Immature natural killer cell (primary cell): Measurements from ENCODE around the gene TAF11L5. TPM values are rescaled to one million over a fixed set of nuclear protein-coding genes. Genes with fewer than 3 reads are reported as not detected.
"Not testable (repeated sequence)": the region's sequence is repeated elsewhere in the genome, so short reads cannot be mapped to it uniquely, and the experiment has no call there.

Experiments used
- DNase-seq, 3 donors: peaks; one replicate each; pipeline ENCODE4 v3.0.0; 2022; ENCODE audit warnings: mixed read lengths in 1 of 3
- H3K27ac Mint-ChIP-seq, 6 donors: one replicate each; pipeline ENCODE4 v1.8.0; 2020; ENCODE audit warnings: mixed read lengths in 6 of 6, mild to moderate bottlenecking in 5 of 6, inconsistent platforms in 4 of 6, moderate library complexity in 3 of 6
- H3K27me3 Mint-ChIP-seq, 3 donors: one replicate each; pipeline ENCODE4 v1.8.0; 2020 to 2021; ENCODE audit warnings: low read depth in 3 of 3, mild to moderate bottlenecking in 3 of 3, mixed read lengths in 3 of 3, moderate library complexity in 3 of 3, inconsistent platforms in 1 of 3
- H3K36me3 Mint-ChIP-seq, 3 donors: one replicate each; pipeline ENCODE4 v1.8.0; 2020; ENCODE audit warnings: mixed read lengths in 3 of 3, inconsistent platforms in 2 of 3, mild to moderate bottlenecking in 2 of 3
- H3K4me1 Mint-ChIP-seq, 2 donors: one replicate each; pipeline ENCODE4 v1.8.0; 2020; ENCODE audit warnings: inconsistent platforms in 2 of 2, mild to moderate bottlenecking in 2 of 2, mixed read lengths in 2 of 2, moderate library complexity in 1 of 2
- H3K4me3 Mint-ChIP-seq, 5 donors: one replicate each; pipeline ENCODE4 v1.8.0; 2020; ENCODE audit warnings: mild to moderate bottlenecking in 5 of 5, mixed read lengths in 5 of 5, inconsistent platforms in 3 of 5, moderate library complexity in 3 of 5
- H3K9me3 Mint-ChIP-seq, 6 donors: one replicate each; pipeline ENCODE4 v1.8.0; 2020; ENCODE audit warnings: mild to moderate bottlenecking in 6 of 6, mixed read lengths in 6 of 6, inconsistent platforms in 4 of 6, moderate library complexity in 3 of 6
- polyA plus RNA-seq, 3 donors: library from polyadenylated mRNA; unstranded; fragments of 300-500 nt; fragmentation: Illumina TruSeq; gene quantifications; one replicate each; pipeline ENCODE4 v1.2.3, GENCODE V29; 2021

TAF11L5 gene
- polyA plus RNA-seq, 3 donors from 2014 or later, result not detected

GRCh38 chr5:17519508-17519907 lies 5.5 kb upstream of the TAF11L5 start:
- not testable (repeated sequence) for H3K9me3 Mint-ChIP-seq, H3K27me3 Mint-ChIP-seq, H3K4me1 Mint-ChIP-seq

GRCh38 chr5:17521501-17521900 lies 3.5 kb upstream of the TAF11L5 start, which contains the start of gene TAF11L4:
Gene TAF11L4, plus strand, starts transcription at chr5:17521801.
- not testable (repeated sequence) for DNase-seq, H3K36me3 Mint-ChIP-seq

More at GRCh38 chr5:17519508-17519907, 5.5 kb upstream of the TAF11L5 start:
- not testable (repeated sequence) for DNase-seq, H3K27ac Mint-ChIP-seq, H3K4me3 Mint-ChIP-seq, H3K36me3 Mint-ChIP-seq

DNA sequence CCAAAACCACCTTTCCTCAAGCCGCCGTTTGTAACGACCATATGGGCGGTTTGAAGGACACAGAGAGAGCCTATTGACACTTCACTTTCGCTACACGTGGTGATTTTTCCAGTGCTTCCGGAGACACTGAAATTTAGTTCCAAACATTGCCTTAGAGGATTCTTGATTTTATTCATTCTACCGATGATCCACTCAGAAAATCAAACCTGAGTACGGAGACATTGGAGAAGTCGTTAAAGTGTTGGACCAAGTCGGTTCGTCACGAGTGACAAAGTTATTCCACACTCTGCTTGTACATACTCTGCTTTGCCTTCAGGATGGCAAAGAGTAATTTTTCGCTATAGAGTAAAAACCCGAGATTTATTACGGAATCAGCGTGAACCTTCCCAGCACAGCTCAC lies 1.5 kb downstream of the TAF11L5 start:
- H3K9me3 Mint-ChIP-seq, H3K27me3 Mint-ChIP-seq, H3K4me1 Mint-ChIP-seq, H3K27ac Mint-ChIP-seq, H3K36me3 Mint-ChIP-seq, H3K4me3 Mint-ChIP-seq: not testable (repeated sequence)
- DNase-seq, result peak in 1 of 3 donors; percentile 5

More at GRCh38 chr5:17521501-17521900, 3.5 kb upstream of the TAF11L5 start, which contains the start of gene TAF11L4:
- H3K27me3 Mint-ChIP-seq, H3K4me1 Mint-ChIP-seq, H3K27ac Mint-ChIP-seq, H3K9me3 Mint-ChIP-seq, H3K4me3 Mint-ChIP-seq: not testable (repeated sequence)

DNA sequence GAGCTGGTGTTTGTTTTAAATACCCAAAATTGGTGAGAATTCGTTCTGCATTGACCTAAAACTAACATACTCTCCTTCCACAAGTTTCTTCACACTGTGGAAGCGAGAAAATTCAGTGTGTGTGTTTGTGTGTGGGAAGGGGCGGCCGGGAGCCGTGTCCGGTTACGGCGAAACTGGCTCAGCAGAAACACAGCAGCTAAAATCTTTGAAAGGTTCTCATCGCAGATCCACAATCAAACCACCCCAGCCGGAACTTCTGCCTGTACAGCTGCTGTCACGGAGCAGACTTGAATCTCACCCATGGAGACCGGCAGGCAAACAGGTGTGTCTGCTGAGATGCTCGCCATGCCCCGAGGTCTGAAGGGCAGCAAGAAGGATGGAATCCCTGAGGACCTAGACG lies 3.3 kb downstream of the TAF11L5 start, which contains the start of gene TAF11L6:
TSS of gene TAF11L6 (plus strand) at position 301 of the 400 bp plus-strand sequence.
- H3K4me3 Mint-ChIP-seq, H3K4me1 Mint-ChIP-seq, H3K36me3 Mint-ChIP-seq, H3K9me3 Mint-ChIP-seq, DNase-seq, H3K27me3 Mint-ChIP-seq, H3K27ac Mint-ChIP-seq: not testable (repeated sequence)

Other genes starting within 250 kb of the TAF11L5 start
- gene TAF11L2, start 27.0 kb upstream of the TAF11L5 start, polyA plus RNA-seq, result not detected
- gene TAF11L3, start 6.9 kb upstream of the TAF11L5 start, polyA plus RNA-seq, result not detected
- not detected for gene TAF11L4, start 3.4 kb upstream of the TAF11L5 start, polyA plus RNA-seq
- not detected for gene TAF11L6, start 3.4 kb downstream of the TAF11L5 start, polyA plus RNA-seq
- gene TAF11L7, start 60.5 kb downstream of the TAF11L5 start, polyA plus RNA-seq, result not detected
- gene TAF11L8, start 65.7 kb downstream of the TAF11L5 start, polyA plus RNA-seq, result not detected
- gene TAF11L9, start 69.2 kb downstream of the TAF11L5 start, polyA plus RNA-seq, result not detected
- gene TAF11L10, start 72.6 kb downstream of the TAF11L5 start, polyA plus RNA-seq, result not detected
- gene TAF11L11, start 78.9 kb downstream of the TAF11L5 start, polyA plus RNA-seq, result not detected
- not detected for gene TAF11L12, start 85.2 kb downstream of the TAF11L5 start, polyA plus RNA-seq
- gene TAF11L13, start 106.9 kb downstream of the TAF11L5 start, polyA plus RNA-seq, result not detected
- gene TAF11L14, start 109.2 kb downstream of the TAF11L5 start, polyA plus RNA-seq, result not detected